C4-2B (cell line): ENCODE data around the gene ANKRD40CL.

ENCODE experiments used
- H3K27ac ChIP-seq: fragments of 450-650 bp; 2 replicates; pipeline ENCODE4 v1.5.1; 2017
- ZFX ChIP-seq: fragments of 450-650 bp; IDR thresholded peaks from 2 replicates; pipeline ENCODE4 v1.6.1; 2017
- TF ChIP-seq, protein P1 (sequence below): fragments of 450-650 bp; conservative IDR thresholded peaks from 2 replicates; pipeline ENCODE4 v1.5.1; 2017; ENCODE audit warnings: mild to moderate bottlenecking

The ANKRD40CL gene

DNA sequence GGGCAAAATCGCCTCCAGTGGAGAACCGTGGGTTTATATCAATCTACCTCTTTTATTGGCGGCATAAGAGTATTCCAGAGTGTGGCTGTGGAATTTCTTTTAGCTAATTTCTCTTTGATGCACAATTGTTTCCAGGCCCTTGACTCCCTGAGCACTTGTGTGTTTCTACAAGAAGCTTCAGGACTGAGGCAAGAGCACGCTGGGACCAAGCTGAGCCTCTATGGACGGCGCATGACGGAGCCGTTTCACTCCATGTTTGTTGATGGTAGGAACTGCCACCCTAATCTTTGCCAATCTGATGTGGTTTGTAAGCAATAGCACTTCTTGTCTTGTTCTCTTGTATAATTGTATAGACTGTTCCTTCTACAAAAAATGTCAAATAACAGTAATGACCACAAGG, 11.2 kb upstream of the ANKRD40CL start:
- TF ChIP-seq, protein P1, sequence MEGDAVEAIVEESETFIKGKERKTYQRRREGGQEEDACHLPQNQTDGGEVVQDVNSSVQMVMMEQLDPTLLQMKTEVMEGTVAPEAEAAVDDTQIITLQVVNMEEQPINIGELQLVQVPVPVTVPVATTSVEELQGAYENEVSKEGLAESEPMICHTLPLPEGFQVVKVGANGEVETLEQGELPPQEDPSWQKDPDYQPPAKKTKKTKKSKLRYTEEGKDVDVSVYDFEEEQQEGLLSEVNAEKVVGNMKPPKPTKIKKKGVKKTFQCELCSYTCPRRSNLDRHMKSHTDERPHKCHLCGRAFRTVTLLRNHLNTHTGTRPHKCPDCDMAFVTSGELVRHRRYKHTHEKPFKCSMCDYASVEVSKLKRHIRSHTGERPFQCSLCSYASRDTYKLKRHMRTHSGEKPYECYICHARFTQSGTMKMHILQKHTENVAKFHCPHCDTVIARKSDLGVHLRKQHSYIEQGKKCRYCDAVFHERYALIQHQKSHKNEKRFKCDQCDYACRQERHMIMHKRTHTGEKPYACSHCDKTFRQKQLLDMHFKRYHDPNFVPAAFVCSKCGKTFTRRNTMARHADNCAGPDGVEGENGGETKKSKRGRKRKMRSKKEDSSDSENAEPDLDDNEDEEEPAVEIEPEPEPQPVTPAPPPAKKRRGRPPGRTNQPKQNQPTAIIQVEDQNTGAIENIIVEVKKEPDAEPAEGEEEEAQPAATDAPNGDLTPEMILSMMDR: no peak
- no peak for TF ChIP-seq ZFX
- no peak overlapping the region for H3K27ac ChIP-seq

DNA sequence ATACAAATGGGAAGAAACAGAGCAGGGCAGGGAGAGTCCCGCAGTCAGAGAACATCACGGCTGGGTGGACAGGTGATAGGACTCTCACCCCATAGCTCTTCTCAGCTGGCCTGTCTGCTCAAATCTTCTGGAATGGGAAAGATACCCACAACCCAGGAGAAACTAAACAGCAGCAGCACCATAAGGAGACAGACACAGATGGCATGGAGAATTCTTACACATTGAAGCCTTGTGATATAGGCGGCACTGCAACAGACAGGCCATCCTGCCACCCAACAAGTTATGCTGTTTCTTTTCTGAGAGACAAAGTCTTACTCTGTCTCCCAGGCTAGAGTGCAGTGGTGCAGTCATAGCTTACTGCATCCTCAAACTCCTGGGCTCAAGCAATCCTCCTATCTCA, 8.6 kb upstream of the ANKRD40CL start:
- TF ChIP-seq ZFX: no peak
- TF ChIP-seq, protein P1: no peak

DNA sequence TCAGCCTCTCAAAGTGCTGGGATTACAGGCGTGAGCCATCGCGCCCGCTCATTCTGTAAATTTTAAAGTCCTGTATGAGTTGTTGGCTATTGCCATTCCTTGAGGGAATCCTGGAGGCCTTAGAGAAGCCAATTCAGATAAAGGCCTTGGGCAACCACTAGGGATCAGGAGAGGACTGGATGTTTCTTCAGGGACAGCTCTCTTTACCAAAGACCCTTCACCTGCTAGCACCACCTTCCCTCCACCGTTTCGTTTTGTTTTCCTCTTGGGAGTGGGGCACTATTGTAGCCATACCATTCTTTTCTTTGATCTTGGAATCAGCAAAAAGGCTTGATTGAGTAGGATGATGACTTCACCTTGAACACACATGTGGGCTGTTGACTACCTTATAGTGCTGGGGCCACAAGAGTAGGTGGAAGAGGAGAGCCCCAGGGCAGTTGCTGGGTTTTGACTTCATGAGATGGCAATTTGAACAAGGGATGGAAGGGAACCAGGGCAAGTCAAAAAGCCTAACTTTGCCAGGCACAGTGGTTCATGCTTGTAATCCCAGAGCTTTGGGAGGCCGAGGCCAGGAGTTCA, 7.0 kb upstream of the ANKRD40CL start:
- TF ChIP-seq ZFX: no peak
- TF ChIP-seq, protein P1: no peak
- no peak overlapping the region for H3K27ac ChIP-seq

More for the DNA sequence above, 8.6 kb upstream of the ANKRD40CL start:
- no peak overlapping the region for H3K27ac ChIP-seq

DNA sequence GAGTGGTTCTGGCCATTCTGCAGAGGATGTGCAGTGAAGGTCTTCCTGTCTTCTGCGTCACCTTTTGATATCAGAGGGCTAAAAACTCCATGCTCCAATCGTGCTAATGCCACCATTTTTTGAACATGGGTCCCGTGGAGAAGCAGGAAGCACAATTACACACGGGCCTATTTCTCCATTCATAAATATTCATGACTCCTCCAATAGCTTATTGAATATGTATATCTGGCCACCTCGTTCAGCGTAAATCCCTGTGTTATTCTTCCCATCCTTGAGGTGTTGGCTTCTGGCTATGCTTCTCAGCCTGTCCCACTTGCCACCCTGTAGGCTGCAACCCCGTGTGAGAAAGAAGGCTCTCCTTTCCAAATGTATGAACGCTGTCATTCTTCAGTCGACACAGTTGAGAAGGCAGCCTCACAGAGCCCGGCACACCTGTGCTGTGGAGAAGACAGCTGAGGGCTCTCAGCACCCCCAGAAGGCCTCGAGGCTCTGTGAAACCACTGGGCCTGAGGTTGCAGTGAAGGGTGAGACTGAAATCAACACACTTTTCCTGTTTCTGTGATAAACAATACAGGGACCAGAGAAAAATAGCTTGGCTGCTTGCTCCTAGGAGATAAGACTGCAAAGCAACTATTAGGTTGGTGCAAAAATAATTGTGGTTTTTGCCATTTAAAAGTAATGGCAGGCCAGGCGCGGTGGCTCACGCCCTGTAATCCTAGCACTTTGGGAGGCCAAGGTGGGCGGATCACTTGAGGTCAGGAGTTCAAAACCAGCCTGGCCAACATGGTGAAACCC, 4.9 kb upstream of the ANKRD40CL start:
- no peak for TF ChIP-seq ZFX
- TF ChIP-seq, protein P1: no peak
- no peak overlapping the region for H3K27ac ChIP-seq

DNA sequence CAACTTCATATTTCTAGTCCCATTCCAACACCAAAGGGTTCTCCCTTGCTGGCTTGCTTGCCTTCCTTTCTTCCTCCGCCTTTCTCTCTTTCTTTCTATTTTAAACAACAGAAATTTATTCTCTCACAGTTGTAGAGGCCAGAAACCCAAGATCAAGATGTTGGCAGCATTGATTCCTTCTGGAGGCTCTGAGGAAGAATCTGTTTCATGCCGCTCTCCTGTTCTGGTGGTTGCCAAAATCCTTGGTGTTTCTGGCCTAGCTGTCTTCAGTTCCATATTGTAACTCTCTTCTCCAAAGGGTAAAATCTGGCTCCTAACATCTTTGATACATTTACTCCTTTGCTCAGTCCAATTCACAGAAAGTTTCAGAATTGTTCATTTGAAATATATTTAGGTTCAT, 3.0 kb upstream of the ANKRD40CL start:
- no peak overlapping the region for H3K27ac ChIP-seq

DNA sequence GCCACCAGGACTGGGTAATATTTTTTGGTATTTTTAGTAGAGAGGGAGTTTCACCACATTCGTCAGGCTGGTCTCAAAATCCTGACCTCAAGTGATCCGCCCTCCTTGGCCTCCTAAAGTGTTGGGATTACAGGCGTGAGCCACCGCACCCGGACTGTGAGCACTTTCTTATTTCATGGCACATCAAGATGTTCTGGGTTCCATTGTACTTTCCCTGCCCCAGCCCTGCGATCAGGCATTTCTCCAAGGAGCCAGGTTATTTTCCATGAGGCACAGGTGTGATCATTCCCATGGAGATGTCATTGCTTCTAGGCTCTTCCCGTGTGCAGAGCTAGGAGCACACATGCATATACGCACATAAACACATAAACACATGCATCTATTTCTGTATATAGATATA, 2.6 kb upstream of the ANKRD40CL start:
- TF ChIP-seq, protein P1: no peak
- TF ChIP-seq ZFX: no peak
- H3K27ac ChIP-seq: no peak overlapping the region

More for the DNA sequence above, 3.0 kb upstream of the ANKRD40CL start:
- no peak for TF ChIP-seq ZFX
- TF ChIP-seq, protein P1: no peak

DNA sequence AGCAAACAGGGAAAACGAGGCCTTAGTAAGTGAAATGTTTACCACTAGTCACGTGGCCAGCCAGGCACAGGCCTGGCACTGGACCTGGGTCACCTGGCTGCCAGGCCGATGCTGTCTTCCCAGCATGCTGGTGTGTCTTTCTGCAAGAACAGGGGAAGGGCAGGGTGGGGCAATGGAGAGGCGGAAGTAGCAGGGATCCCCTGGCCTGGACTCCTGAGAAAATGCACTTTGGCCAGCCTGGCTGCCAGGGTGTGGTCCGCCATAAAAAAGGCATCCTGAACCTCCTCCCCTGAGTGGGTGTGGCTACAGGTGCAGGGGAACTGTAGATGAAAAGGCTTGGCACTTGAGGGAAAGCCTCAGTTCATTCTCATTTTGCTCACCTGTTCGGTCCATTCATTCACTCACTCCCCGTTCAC, 1.0 kb upstream of the ANKRD40CL start:
- peak overlapping the region; percentile 20 for H3K27ac ChIP-seq
- TF ChIP-seq ZFX: no peak
- TF ChIP-seq, protein P1: no peak
